Measurements from ENCODE around the gene SOBP.

GRCh38 chr6:107646776-107647438 lies 157.0 kb downstream of the SOBP start:
- TF ChIP-seq CTCF (IDR thresholded peaks at IDR 0.05) (no peak), POLR2A (IDR thresholded peaks at IDR 0.05) (no peak)

Measured in esophagus squamous epithelium (tissue), 4 donors.